ENCODE results near the gene NFIB.

GRCh38 chr9:14348373-14349145 is 34.6 kb upstream of the NFIB start:
- no peak for TF ChIP-seq POLR2A (IDR thresholded peaks at IDR 0.05)
- TF ChIP-seq CTCF (IDR thresholded peaks at IDR 0.05), result no peak
- TF ChIP-seq EP300 (IDR thresholded peaks at IDR 0.05), result no peak

Data from stomach (tissue), 4 donors.